Mucosa of descending colon (tissue), 3 donors: ENCODE results near the gene ISCA2. TPM values are rescaled to one million over a fixed set of nuclear protein-coding genes. Genes with fewer than 3 reads are reported as not detected.

ENCODE experiments used
- ATAC-seq: fragments of 200-7000 bp; cut with Tn5 transposase; one replicate; pipeline ENCODE4 v1.9.1; 2020; ENCODE audit warnings: mild to moderate bottlenecking, moderate library complexity
- DNase-seq, 3 donors: peaks; one replicate each; pipeline ENCODE4 v3.0.0-alpha.2; 2020
- H3K36me3 ChIP-seq: fragments of 200-600 bp; one replicate; pipeline ENCODE4 v1.8.0; 2021; ENCODE audit warnings: low read depth, mild to moderate bottlenecking
- H3K4me1 ChIP-seq: fragments of 200-600 bp; one replicate; pipeline ENCODE4 v1.8.0; 2021; ENCODE audit warnings: low read depth, mild to moderate bottlenecking
- H3K4me3 ChIP-seq: fragments of 200-600 bp; one replicate; pipeline ENCODE4 v1.8.0; 2021; ENCODE audit warnings: mild to moderate bottlenecking
- H3K9me3 ChIP-seq: fragments of 200-600 bp; one replicate; pipeline ENCODE4 v1.8.0; 2021; ENCODE audit warnings: mild to moderate bottlenecking
- CTCF ChIP-seq: fragments of 200-600 bp; IDR thresholded peaks from one replicate; pipeline ENCODE4 v1.8.0; 2022; ENCODE audit warnings: antibody characterized with exemption, mild to moderate bottlenecking
- intact Hi-C, 2 donors: fragments of 100-400 bp; cut with DNase I in 1 of 2; cut with micrococcal nuclease in 1 of 2; formaldehyde crosslinking; loops; one replicate each; pipeline versions ENCODE4 v1.11.0 to v1.11.1; 2022; cut with DNase I, micrococcal nuclease
- total RNA-seq, 3 donors: library from RNA; stranded (reverse); fragmentation: NEBNext Ultra II Directional in 2 of 3; extraction: Animal tissue kit (Norgen Biotek cat#: 25700) in 2 of 3; gene quantifications; one replicate each; pipeline versions ENCODE4 v1.2.1 to v1.2.4, GENCODE V29; 2021 to 2023
- donor health status: DM: no; HTN: no; CAD: no; lungs with moderate emphysema.
- donor health status: DM: no; HTN: no; CAD: no.
- donor health status: DM: no; HTN: yes; CAD: no.

ISCA2 gene
- total RNA-seq, 3 donors from 2014 or later, result 22.4 to 36.1 (median 30.0) TPM

DNA sequence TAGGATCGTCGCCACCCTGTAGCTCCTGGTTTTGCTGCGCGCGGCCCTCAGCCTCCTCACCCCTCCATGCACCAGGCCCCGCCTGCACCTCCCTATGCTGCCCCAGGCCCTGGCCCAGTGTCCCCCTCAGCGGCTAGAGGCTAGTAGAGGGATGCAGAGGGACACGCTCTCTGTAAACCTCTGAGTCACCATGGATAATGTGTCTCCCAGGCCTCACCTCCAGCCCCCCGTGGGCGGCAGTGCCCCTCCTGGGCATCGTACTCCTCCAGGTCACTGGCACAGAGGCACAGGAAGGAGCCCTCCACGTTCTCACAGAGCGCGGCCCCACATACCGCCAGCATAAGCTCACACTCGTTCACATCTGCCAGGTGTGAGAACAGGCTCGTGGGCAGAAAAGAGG lies 12.3 kb downstream of the ISCA2 start:
- no peaks in the 10 kb centered on the region for H3K4me1 ChIP-seq
- TF ChIP-seq CTCF, result no peak
- DNase-seq (peak in 1 of 3 donors; percentile 10), ATAC-seq (no peak)
- no peaks in the 10 kb centered on the region for H3K36me3 ChIP-seq
- no peak overlapping the region for H3K4me3 ChIP-seq
- H3K9me3 ChIP-seq, result no peaks in the 10 kb centered on the region
- intact Hi-C loops, result no loop called here

GRCh38 chr14:74506411-74506851 lies 12.9 kb downstream of the ISCA2 start:
- H3K4me3 ChIP-seq, result no peak overlapping the region
- no peaks in the 10 kb centered on the region for H3K4me1 ChIP-seq
- ATAC-seq, result no peak
- intact Hi-C loops, result no loop called here
- H3K9me3 ChIP-seq, result no peaks in the 10 kb centered on the region
- H3K36me3 ChIP-seq, result no peaks in the 10 kb centered on the region
- DNase-seq, result peak in 1 of 3 donors; percentile 20
- no peak for TF ChIP-seq CTCF

- ATAC-seq (no peak), DNase-seq (no peak)
- no peaks in the 10 kb centered on the region for H3K4me1 ChIP-seq
- no peaks in the 10 kb centered on the region for H3K36me3 ChIP-seq
- H3K4me3 ChIP-seq, result no peak overlapping the region
- no peak for TF ChIP-seq CTCF
- H3K9me3 ChIP-seq, result no peaks in the 10 kb centered on the region
- intact Hi-C loops, result no loop called here
Observed at GRCh38 chr14:74507085-74507484, 13.5 kb downstream of the ISCA2 start.

GRCh38 chr14:74507840-74508239 lies 14.3 kb downstream of the ISCA2 start:
- no peak for TF ChIP-seq CTCF
- H3K36me3 ChIP-seq, result no peaks in the 10 kb centered on the region
- no peak for ATAC-seq
- H3K9me3 ChIP-seq, result no peaks in the 10 kb centered on the region
- DNase-seq, result peak in 1 of 3 donors; percentile 9
- no peak overlapping the region for H3K4me3 ChIP-seq
- intact Hi-C loops, result no loop called here
- no peaks in the 10 kb centered on the region for H3K4me1 ChIP-seq

DNA sequence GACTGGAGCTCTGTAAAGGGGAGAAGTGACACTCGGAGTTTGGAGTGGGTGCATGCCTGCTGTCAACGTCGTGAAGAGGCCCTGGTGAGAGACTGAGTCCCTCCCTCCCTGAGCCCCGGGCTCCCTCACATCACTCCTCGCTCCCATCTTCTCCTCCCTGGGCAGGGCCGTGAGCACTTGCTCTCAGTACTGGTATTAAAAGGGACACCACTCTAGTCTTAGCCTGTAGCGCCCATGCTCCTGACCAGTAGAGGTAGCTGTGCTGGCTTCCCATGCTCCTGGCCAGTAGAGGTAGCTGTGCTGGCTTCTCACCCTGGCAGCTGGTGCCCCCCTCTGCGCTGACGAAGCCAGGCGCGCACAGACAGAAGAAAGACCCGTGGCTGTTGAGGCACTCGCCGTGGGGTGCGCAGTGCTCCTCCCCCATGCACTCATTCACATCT lies 14.7 kb downstream of the ISCA2 start:
- TF ChIP-seq CTCF, result no peak
- Histone ChIP-seq H3K4me1 (no peaks in the 10 kb centered on the region), H3K9me3 (no peaks in the 10 kb centered on the region), H3K4me3 (no peak overlapping the region), H3K36me3 (no peaks in the 10 kb centered on the region)
- DNase-seq (peak in 1 of 3 donors; percentile 3), ATAC-seq (no peak)
- intact Hi-C loops, result no loop called here

- H3K9me3 ChIP-seq, result no peaks in the 10 kb centered on the region
- no peaks in the 10 kb centered on the region for H3K36me3 ChIP-seq
- no peak for TF ChIP-seq CTCF
- H3K4me1 ChIP-seq, result no peaks in the 10 kb centered on the region
- ATAC-seq (no peak), DNase-seq (peak in 1 of 3 donors; percentile 7)
- intact Hi-C loops, result no loop called here
- no peak overlapping the region for H3K4me3 ChIP-seq
Observed at GRCh38 chr14:74508844-74509428, 15.4 kb downstream of the ISCA2 start.
